GM12878 (cell line): ENCODE data around the gene NUFIP1. TPM values are rescaled to one million over a fixed set of nuclear protein-coding genes. Genes with fewer than 3 reads are reported as not detected.

Source experiments
- ATAC-seq: fragments of 200-7000 bp; cut with Tn5 transposase; 3 replicates; pipeline ENCODE4 v1.9.1; 2020; ENCODE audit warnings: mild to moderate bottlenecking, moderate library complexity
- BruUV-seq: library from RNA; stranded (reverse); fragments of 400-500 nt; replicated peaks from 2 replicates; lab custom pipeline; 2021; lab: Mats Ljungman, UMichigan
- CTCF ChIA-PET: fragments of 300-600 bp; sonication (Branson Sonifier 250); formaldehyde crosslinking; extraction: SDS; loops from one replicate; lab custom pipeline; 2021; ENCODE audit warnings: inconsistent platforms; lab: Yijun Ruan, JAX
- POLR2A ChIA-PET: fragments of 350-600 bp; formaldehyde crosslinking; extraction: SDS; loops from one replicate; lab custom pipeline; 2021; ENCODE audit warnings: inconsistent platforms; lab: Charles Lee
- RAD21 ChIA-PET: fragments of 300-600 bp; sonication (Branson Sonifier 250); formaldehyde crosslinking; loops from one replicate; lab custom pipeline; 2023; ENCODE audit warnings: antibody characterized with exemption; ENCODE audit not compliant: unreplicated experiment; lab: Charles Lee
- SMC1A ChIA-PET: fragments of 300-600 bp; sonication (Branson Sonifier 250); formaldehyde crosslinking; loops from one replicate; lab custom pipeline; 2023; ENCODE audit not compliant: unreplicated experiment, uncharacterized antibody; lab: Charles Lee
- DNase-seq: peaks from one replicate; pipeline ENCODE4 v3.0.0-alpha.2; 2011; ENCODE audit warnings: low read depth, low spot score
- FAIRE-seq: peaks from 3 replicates; lab custom pipeline; 2011; peaks lifted over from hg19 to GRCh38; lab: Jason Lieb, UNC
- H2AFZ ChIP-seq: 2 replicates; pipeline ENCODE4 v1.6.0; 2011; ENCODE audit warnings: low read depth, low read length, control low read depth; ENCODE audit not compliant: control insufficient read depth
- H3K27ac ChIP-seq: 2 replicates; pipeline ENCODE4 v1.5.1; 2011; ENCODE audit warnings: control low read depth; ENCODE audit not compliant: control insufficient read depth, insufficient read depth
- H3K27me3 ChIP-seq, 2 experiments: replicated peaks in 1 of 2; 2 replicates each; pipeline versions ENCODE4 v1.6.0 to v1.6.1; 2011; ENCODE audit warnings: low read length in 1 of 2; ENCODE audit not compliant: control insufficient read depth in 2 of 2, insufficient read depth in 2 of 2
- H3K36me3 ChIP-seq, 2 experiments: 2 replicates each; pipeline ENCODE4 v1.5.1; 2011; ENCODE audit warnings: low read length in 1 of 2; ENCODE audit not compliant: control insufficient read depth in 2 of 2, insufficient read depth in 2 of 2
- H3K4me1 ChIP-seq: 2 replicates; pipeline ENCODE4 v1.6.1; 2011; ENCODE audit warnings: mild to moderate bottlenecking, low read length, moderate library complexity, mixed read lengths; ENCODE audit not compliant: control insufficient read depth, insufficient read depth
- H3K4me2 ChIP-seq: 2 replicates; pipeline ENCODE4 v1.6.0; 2011; ENCODE audit warnings: control low read depth; ENCODE audit not compliant: control insufficient read depth, insufficient read depth
- H3K4me3 ChIP-seq: fragments of 200-600 bp; sonication (generic); 2 replicates; pipeline ENCODE4 v1.5.1; 2016
- H3K79me2 ChIP-seq: 2 replicates; pipeline ENCODE4 v1.6.0; 2011; ENCODE audit warnings: low read length; ENCODE audit not compliant: control insufficient read depth, insufficient read depth
- H3K9ac ChIP-seq: 2 replicates; pipeline ENCODE4 v1.8.0; 2011; ENCODE audit warnings: low read length, control low read depth, mixed read lengths; ENCODE audit not compliant: control insufficient read depth, insufficient read depth
- H3K9me3 ChIP-seq: replicated peaks from 3 replicates; pipeline ENCODE4 v1.5.1; 2011; ENCODE audit warnings: mild to moderate bottlenecking, low read length; ENCODE audit not compliant: control insufficient read depth, insufficient read depth
- H4K20me1 ChIP-seq: 2 replicates; pipeline ENCODE4 v1.6.0; 2011; ENCODE audit not compliant: control insufficient read depth, insufficient read depth
- BACH1 ChIP-seq: fragments of 450-650 bp; IDR thresholded peaks from 2 replicates; pipeline ENCODE4 v1.6.1; 2017; ENCODE audit warnings: mild to moderate bottlenecking, borderline replicate concordance
- CHD1 ChIP-seq: IDR thresholded peaks from 2 replicates; pipeline ENCODE4 v1.6.1; 2012; ENCODE audit warnings: low read depth, low read length, improper control_type of control experiment
- CREB1 ChIP-seq: IDR thresholded peaks from 2 replicates; pipeline ENCODE4 v1.6.1; 2012; ENCODE audit warnings: low read depth, mild to moderate bottlenecking, inconsistent platforms
- ETV6 ChIP-seq, 2 experiments: fragments of 450-650 bp in 1 of 2; IDR thresholded peaks in 1 of 2; conservative IDR thresholded peaks in 1 of 2; 2 replicates each; pipeline ENCODE4 v1.6.1; 2014; ENCODE audit warnings: antibody characterized with exemption in 1 of 2, borderline replicate concordance in 1 of 2, low read depth in 1 of 2, mild to moderate bottlenecking in 1 of 2, moderate library complexity in 1 of 2
- FOS ChIP-seq: IDR thresholded peaks from 3 replicates; pipeline ENCODE4 v1.6.1; 2011; ENCODE audit warnings: borderline replicate concordance; ENCODE audit not compliant: insufficient read length; ENCODE audit errors: extremely low read depth
- HCFC1 ChIP-seq: fragments of 150-350 bp; IDR thresholded peaks from 2 replicates; pipeline ENCODE4 v1.6.1; 2014; ENCODE audit warnings: low read length
- JUNB ChIP-seq: IDR thresholded peaks from 2 replicates; pipeline ENCODE4 v1.6.1; 2016; ENCODE audit warnings: antibody characterized with exemption, mild to moderate bottlenecking
- MEF2B ChIP-seq: fragments of 450-650 bp; IDR thresholded peaks from 2 replicates; pipeline ENCODE4 v1.6.1; 2018; ENCODE audit warnings: mild to moderate bottlenecking, moderate library complexity; ENCODE audit not compliant: partially characterized antibody, poor library complexity, severe bottlenecking
- NBN ChIP-seq: fragments of 450-650 bp; IDR thresholded peaks from 2 replicates; pipeline ENCODE4 v1.6.1; 2016
- SIX5 ChIP-seq: IDR thresholded peaks from 2 replicates; pipeline ENCODE4 v1.6.1; 2011; ENCODE audit warnings: mild to moderate bottlenecking, low read depth, low read length, moderate library complexity; ENCODE audit not compliant: severe bottlenecking
- SMAD5 ChIP-seq: IDR thresholded peaks from 2 replicates; pipeline ENCODE4 v1.6.1; 2016; ENCODE audit warnings: antibody characterized with exemption, low read depth
- SMC3 ChIP-seq: IDR thresholded peaks from 2 replicates; pipeline ENCODE4 v1.6.1; 2011; ENCODE audit warnings: low read length, improper control_type of control experiment, borderline replicate concordance
- TAF1 ChIP-seq: IDR thresholded peaks from 2 replicates; pipeline ENCODE4 v1.6.1; 2011; ENCODE audit warnings: mild to moderate bottlenecking, low read depth, low read length, borderline replicate concordance
- USF1 ChIP-seq: IDR thresholded peaks from 2 replicates; pipeline ENCODE4 v1.6.1; 2011; ENCODE audit warnings: borderline replicate concordance, low read depth, mild to moderate bottlenecking, moderate library complexity, mixed read lengths, low read length; ENCODE audit not compliant: insufficient read depth; ENCODE audit errors: extremely low read length
- ZNF207 ChIP-seq: fragments of 450-650 bp; IDR thresholded peaks from 2 replicates; pipeline ENCODE4 v1.6.1; 2014; ENCODE audit warnings: antibody characterized with exemption, mild to moderate bottlenecking, borderline replicate concordance
- ZNF384 ChIP-seq: IDR thresholded peaks from 2 replicates; pipeline ENCODE4 v1.6.1; 2012; ENCODE audit warnings: low read depth, mild to moderate bottlenecking, low read length, improper control_type of control experiment, borderline replicate concordance
- WGBS: methylation state at CpG from one replicate; pipeline ENCODE4 v1.1.6; 2016; ENCODE audit warnings: low lambda C conversion rate; ENCODE audit not compliant: insufficient replicate concordance, insufficient coverage; ENCODE audit errors: missing lambda C conversion rate; 5-methylcytosine and 5-hydroxymethylcytosine counted together
- in situ Hi-C: fragments of 300-500 bp; cut with MboI; formaldehyde crosslinking; loops from 9 replicates; pipeline ENCODE4 v1.14.3; 2018; ENCODE audit warnings: mixed read lengths
- intact Hi-C: fragments of 100-400 bp; cut with micrococcal nuclease; formaldehyde crosslinking; loops from one replicate; pipeline ENCODE4 v1.14.2; 2022; ENCODE audit not compliant: unreplicated experiment
- polyA plus RNA-seq, 11 experiments: library from polyadenylated mRNA; depleted of rRNA in 4 of 11; unstranded in 6 of 11; stranded (reverse) in 5 of 11; fragments of >200 nt; fragmentation: Nextera tagmentation in 4 of 11; fragmentation: Illumina TruSeq in 1 of 11; extraction: Ambion mirVana in 4 of 11; extraction: Trizol in 1 of 11; gene quantifications; 1 replicate in 1 of 11; 2 replicates in 10 of 11; pipeline versions ENCODE4 v1.2.1 to v1.2.3, GENCODE V29; 2011 to 2016; ENCODE audit warnings: inconsistent platforms in 2 of 11, missing spikeins in 2 of 11, low read depth in 1 of 11
- total RNA-seq, 4 experiments: library from RNA; depleted of rRNA in 3 of 4; stranded (reverse); fragments of >200 nt in 3 of 4; fragmentation: Illumina TruSeq in 1 of 4; extraction: Trizol in 1 of 4; gene quantifications; 2 replicates each; pipeline versions ENCODE4 v1.2.1 to v1.2.3, GENCODE V29; 2013 to 2021
- TF ChIP-seq, protein P1 (sequence below): IDR thresholded peaks from 2 replicates; pipeline ENCODE4 v1.6.1; 2012; ENCODE audit warnings: low read depth, low read length, improper control_type of control experiment
- TF ChIP-seq, protein P2 (sequence below): fragments of 450-650 bp; formaldehyde crosslinking; IDR thresholded peaks from 2 replicates; pipeline ENCODE4 v1.5.0; 2022; ENCODE audit warnings: mild to moderate bottlenecking, missing genetic modification characterization

The NUFIP1 gene
- total and polyA plus RNA-seq, 10 of the 15 experiments (the other 5 are each of a cell fraction or from before 2014, with no cell fraction given) = 2.5 to 11.2 (median 7.0) TPM

DNA sequence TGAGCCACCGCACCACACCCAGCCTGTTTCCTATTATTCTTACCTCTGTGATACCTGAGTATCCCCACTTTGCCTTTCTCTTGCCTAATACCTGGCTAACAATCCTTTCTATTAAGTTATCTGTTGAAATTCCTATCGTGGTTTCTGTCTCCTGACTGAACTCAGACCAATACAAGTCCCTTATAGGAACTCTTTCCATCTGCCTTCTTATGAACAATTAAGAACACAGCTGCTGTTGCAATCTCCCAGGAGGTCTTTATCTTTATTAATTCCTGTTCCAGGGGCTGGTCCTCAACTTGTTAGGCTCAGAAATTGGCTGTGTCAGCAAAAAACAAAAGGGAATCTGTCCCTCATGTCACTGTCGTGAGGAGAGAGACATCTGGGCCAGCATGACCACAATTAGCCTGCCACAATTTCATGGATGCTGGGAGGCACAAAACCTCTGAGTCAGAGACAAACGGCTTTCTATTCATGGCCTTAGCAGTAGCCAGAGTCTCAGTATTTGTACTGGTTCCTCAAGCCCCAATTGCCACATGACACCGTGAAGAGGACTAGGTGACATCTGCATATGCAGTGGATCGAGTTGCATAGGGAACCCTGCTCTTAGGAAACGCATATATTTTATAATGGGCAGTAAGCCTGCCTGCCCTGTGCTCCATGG, 58.2 kb downstream of the NUFIP1 start:
- no peaks in the 10 kb centered on the region for H3K79me2 ChIP-seq
- FAIRE-seq (no peak), DNase-seq (no peak), ATAC-seq (no peak)
- intact Hi-C loops (no loop called here), in situ Hi-C loops (loop anchor here (10.0 kb wide), 1 partner anchor 64 kb away; no protein-coding TSS in a partner anchor)
- ChIA-PET SMC1A (no interaction called here), POLR2A (no interaction called here), RAD21 (no interaction called here), CTCF (no interaction called here)
- H3K9ac ChIP-seq = no peak overlapping the region
- no peaks in the 10 kb centered on the region for H3K36me3 ChIP-seq
- H3K4me2 ChIP-seq = no peak overlapping the region
- H3K9me3 ChIP-seq = no peaks in the 10 kb centered on the region
- no peaks in the 10 kb centered on the region for H4K20me1 ChIP-seq
- no peak overlapping the region for H3K4me3 ChIP-seq
- BruUV-seq = no TSS peak
- H2AFZ ChIP-seq = no peak overlapping the region
- 59% methylated on average over 7 of the region's 7 CpGs for WGBS
- no peak overlapping the region for H3K27ac ChIP-seq
- H3K4me1 ChIP-seq = no peaks in the 10 kb centered on the region
- 0 out of 4 replicates have a peak, but pooled peaks cover 0 to under 1% of the 10 kb centered on the region in 2 experiments for H3K27me3 ChIP-seq
- TF ChIP-seq, protein P1, sequence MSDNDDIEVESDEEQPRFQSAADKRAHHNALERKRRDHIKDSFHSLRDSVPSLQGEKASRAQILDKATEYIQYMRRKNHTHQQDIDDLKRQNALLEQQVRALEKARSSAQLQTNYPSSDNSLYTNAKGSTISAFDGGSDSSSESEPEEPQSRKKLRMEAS = no peak
- no peak for TF ChIP-seq USF1
- TF ChIP-seq, protein P2, sequence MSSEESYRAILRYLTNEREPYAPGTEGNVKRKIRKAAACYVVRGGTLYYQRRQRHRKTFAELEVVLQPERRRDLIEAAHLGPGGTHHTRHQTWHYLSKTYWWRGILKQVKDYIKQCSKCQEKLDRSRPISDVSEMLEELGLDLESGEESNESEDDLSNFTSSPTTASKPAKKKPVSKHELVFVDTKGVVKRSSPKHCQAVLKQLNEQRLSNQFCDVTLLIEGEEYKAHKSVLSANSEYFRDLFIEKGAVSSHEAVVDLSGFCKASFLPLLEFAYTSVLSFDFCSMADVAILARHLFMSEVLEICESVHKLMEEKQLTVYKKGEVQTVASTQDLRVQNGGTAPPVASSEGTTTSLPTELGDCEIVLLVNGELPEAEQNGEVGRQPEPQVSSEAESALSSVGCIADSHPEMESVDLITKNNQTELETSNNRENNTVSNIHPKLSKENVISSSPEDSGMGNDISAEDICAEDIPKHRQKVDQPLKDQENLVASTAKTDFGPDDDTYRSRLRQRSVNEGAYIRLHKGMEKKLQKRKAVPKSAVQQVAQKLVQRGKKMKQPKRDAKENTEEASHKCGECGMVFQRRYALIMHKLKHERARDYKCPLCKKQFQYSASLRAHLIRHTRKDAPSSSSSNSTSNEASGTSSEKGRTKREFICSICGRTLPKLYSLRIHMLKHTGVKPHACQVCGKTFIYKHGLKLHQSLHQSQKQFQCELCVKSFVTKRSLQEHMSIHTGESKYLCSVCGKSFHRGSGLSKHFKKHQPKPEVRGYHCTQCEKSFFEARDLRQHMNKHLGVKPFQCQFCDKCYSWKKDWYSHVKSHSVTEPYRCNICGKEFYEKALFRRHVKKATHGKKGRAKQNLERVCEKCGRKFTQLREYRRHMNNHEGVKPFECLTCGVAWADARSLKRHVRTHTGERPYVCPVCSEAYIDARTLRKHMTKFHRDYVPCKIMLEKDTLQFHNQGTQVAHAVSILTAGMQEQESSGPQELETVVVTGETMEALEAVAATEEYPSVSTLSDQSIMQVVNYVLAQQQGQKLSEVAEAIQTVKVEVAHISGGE = no peak
- TF ChIP-seq BACH1 = no peak
- TF ChIP-seq ZNF384 = no peak
- TF ChIP-seq SMAD5 = no peak
- no peak for TF ChIP-seq SMC3
- TF ChIP-seq CHD1 = no peak
- TF ChIP-seq CREB1 = no peak
- TF ChIP-seq NBN = no peak
- no peak for TF ChIP-seq HCFC1
- no peak for TF ChIP-seq ETV6 (conservative IDR thresholded peaks at IDR 0.05 in 1 of 2, IDR thresholded peaks at IDR 0.05 in 1 of 2; ENCODE audit: borderline replicate concordance in 1 of 2, low read depth in 1 of 2)
- no peak for TF ChIP-seq ZNF207
- no peak for TF ChIP-seq SIX5
- TF ChIP-seq JUNB = no peak
- no peak for TF ChIP-seq TAF1
- no peak for TF ChIP-seq MEF2B
- no peak for TF ChIP-seq FOS
